Esophagus (tissue), 2 donors: ENCODE results near the gene ZNF366. TPM values are rescaled to one million over a fixed set of nuclear protein-coding genes. Genes with fewer than 3 reads are reported as not detected.
A peak's percentile ranks its signal among the peaks of the same experiment; 100 is the strongest.

Experiments used
- H3K27ac ChIP-seq, 2 donors: one replicate each; pipeline ENCODE4 v1.5.1; 2013; ENCODE audit warnings: low read depth in 2 of 2, mild to moderate bottlenecking in 2 of 2, inconsistent platforms in 1 of 2, low read length in 1 of 2, moderate library complexity in 1 of 2
- H3K27me3 ChIP-seq, 2 donors: one replicate each; pipeline ENCODE4 v1.6.1; 2013; ENCODE audit warnings: low read length in 2 of 2, control low read depth in 1 of 2, mild to moderate bottlenecking in 1 of 2; ENCODE audit not compliant: insufficient read depth in 2 of 2, control insufficient read depth in 1 of 2
- H3K36me3 ChIP-seq, 2 donors: one replicate each; pipeline ENCODE4 v1.6.1; 2013; ENCODE audit warnings: low read length in 1 of 2; ENCODE audit not compliant: control insufficient read depth in 2 of 2, insufficient read depth in 2 of 2
- H3K4me1 ChIP-seq, 2 donors: one replicate each; pipeline ENCODE4 v1.6.1; 2013; ENCODE audit warnings: low read length in 1 of 2; ENCODE audit not compliant: control insufficient read depth in 2 of 2, insufficient read depth in 2 of 2
- H3K4me3 ChIP-seq, 2 donors: one replicate each; pipeline ENCODE4 v1.5.1; 2013; ENCODE audit warnings: low read length in 2 of 2, mild to moderate bottlenecking in 2 of 2, low read depth in 1 of 2, moderate library complexity in 1 of 2
- H3K9me3 ChIP-seq, 2 donors: one replicate each; pipeline ENCODE4 v1.6.1; 2013; ENCODE audit warnings: mild to moderate bottlenecking in 2 of 2, low read depth in 1 of 2, low read length in 1 of 2, moderate library complexity in 1 of 2; ENCODE audit not compliant: control insufficient read depth in 2 of 2, insufficient read depth in 1 of 2
- WGBS, 2 donors: extraction: QIAGEN DNeasy Blood & Tissue Kit; methylation state at CpG; one replicate each; pipeline ENCODE4 v1.1.7; 2013; 5-methylcytosine and 5-hydroxymethylcytosine counted together
- polyA plus RNA-seq, 2 donors: library from polyadenylated mRNA; stranded (reverse); fragments of 200-250 nt; gene quantifications; one replicate each; pipeline ENCODE4 v1.2.3, GENCODE V29; 2013
- donor health status: healthy with polysubstance abuse.
- donor health status: Bipolar disorder and iron deficiency.

The ZNF366 gene
- polyA plus RNA-seq, 2 donors: 0.21 to 0.26 TPM

DNA sequence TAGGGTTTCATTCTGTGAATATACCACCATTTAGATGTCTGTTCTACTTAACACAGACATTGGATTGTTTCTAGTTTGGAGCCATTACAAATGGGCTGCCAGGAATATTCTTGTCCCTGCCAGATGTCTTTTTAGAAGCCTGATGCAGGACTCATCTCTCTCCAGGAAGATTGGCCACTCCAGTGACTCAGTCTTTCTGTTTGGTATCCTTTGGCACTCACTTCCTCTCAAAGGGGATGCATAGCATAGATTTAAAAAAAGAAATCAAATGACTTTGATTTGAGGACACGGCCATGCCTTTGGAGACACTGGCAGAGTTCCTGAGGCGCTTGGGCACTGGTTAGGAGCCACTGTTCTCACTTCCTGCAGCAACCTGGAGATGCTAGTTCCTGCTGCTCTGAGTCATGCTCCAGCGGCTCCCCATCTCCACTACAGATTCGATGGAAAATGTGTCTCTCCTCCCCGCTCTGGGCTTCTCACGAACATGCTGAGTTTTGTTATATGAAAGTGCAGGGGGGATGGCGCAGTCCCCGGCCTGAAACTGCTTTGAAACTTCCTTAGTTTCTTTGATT, 3.5 kb upstream of the ZNF366 start:
- WGBS, 2 donors: 42 to 51% methylated on average over 8 of the region's 8 CpGs
- peak overlapping the region in 1 of 2 donors; percentile 42 for H3K27ac ChIP-seq
- H3K9me3 ChIP-seq: no peaks in the 10 kb centered on the region
- H3K27me3 ChIP-seq: no peaks in the 10 kb centered on the region
- H3K4me3 ChIP-seq: no peak overlapping the region
- no peaks in the 10 kb centered on the region for H3K36me3 ChIP-seq
- H3K4me1 ChIP-seq: no peaks in the 10 kb centered on the region

DNA sequence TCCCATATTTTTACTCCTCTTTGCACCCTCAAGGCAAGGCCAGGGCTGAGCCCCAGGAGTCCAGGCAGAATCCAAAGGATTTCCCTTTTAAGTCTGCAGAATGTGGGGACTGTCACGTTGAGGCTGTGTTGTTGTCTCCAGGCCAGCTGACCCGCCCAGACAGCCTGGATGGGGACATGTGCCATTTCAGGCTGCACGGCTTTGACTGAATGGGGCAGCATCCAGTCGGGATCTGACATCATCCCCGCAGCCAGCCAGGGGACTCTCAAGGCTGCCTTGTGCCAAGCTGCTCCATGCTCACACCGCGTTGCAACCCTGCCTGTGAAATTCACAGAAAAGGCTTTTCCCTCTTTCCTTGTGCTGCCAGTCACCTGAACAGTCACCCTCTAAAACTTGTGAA, 2.2 kb upstream of the ZNF366 start:
- Histone ChIP-seq H3K4me1 (no peaks in the 10 kb centered on the region), H3K9me3 (no peaks in the 10 kb centered on the region), H3K27ac (no peak overlapping the region), H3K4me3 (no peak overlapping the region), H3K27me3 (no peaks in the 10 kb centered on the region), H3K36me3 (no peaks in the 10 kb centered on the region)
- 59 to 70% methylated on average over 7 of the region's 7 CpGs for WGBS, 2 donors

GRCh38 chr5:72508241-72509170, 1.3 kb upstream of the ZNF366 start:
- no peaks in the 10 kb centered on the region for H3K4me1 ChIP-seq
- H3K4me3 ChIP-seq: no peak overlapping the region
- no peaks in the 10 kb centered on the region for H3K9me3 ChIP-seq
- WGBS, 2 donors: 85 to 89% methylated on average over 8 of the region's 8 CpGs
- no peaks in the 10 kb centered on the region for H3K36me3 ChIP-seq
- H3K27me3 ChIP-seq: no peaks in the 10 kb centered on the region
- H3K27ac ChIP-seq: no peak overlapping the region

DNA sequence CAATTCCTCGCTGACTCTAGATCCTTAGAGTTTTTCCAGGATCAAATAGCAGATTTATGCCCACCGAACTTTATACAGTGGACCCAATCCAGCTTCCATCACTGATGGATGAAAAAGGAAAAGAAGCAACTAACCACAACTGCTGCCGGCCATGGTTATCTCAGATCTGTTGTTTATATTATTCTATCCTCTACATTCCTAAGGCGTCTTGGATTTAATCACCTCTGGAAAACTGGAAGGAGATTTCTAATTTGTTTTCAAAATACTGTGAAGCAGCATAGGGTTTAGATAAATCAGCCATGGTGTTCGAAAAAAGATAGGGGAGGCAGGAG, 663 bp upstream of the ZNF366 start:
- peak overlapping the region in 1 of 2 donors; percentile 29 for H3K27ac ChIP-seq
- H3K9me3 ChIP-seq: no peaks in the 10 kb centered on the region
- H3K4me3 ChIP-seq: no peak overlapping the region
- H3K4me1 ChIP-seq: no peaks in the 10 kb centered on the region
- H3K36me3 ChIP-seq: no peaks in the 10 kb centered on the region
- H3K27me3 ChIP-seq: no peaks in the 10 kb centered on the region
- WGBS, 2 donors: 73 to 75% methylated on average over 5 of the region's 5 CpGs

- 80 to 88% methylated on average over 7 of the region's 7 CpGs for WGBS, 2 donors
Measured at GRCh38 chr5:72506158-72506549, 1.1 kb downstream of the ZNF366 start.

GRCh38 chr5:72505539-72506157, 1.6 kb downstream of the ZNF366 start:
- Histone ChIP-seq H3K27ac (no peak overlapping the region), H3K27me3 (no peaks in the 10 kb centered on the region), H3K36me3 (no peaks in the 10 kb centered on the region), H3K4me1 (no peaks in the 10 kb centered on the region), H3K4me3 (no peak overlapping the region), H3K9me3 (no peaks in the 10 kb centered on the region)
- 70 to 76% methylated on average over 7 of the region's 7 CpGs for WGBS, 2 donors

More at GRCh38 chr5:72506158-72506549, 1.1 kb downstream of the ZNF366 start:
- Histone ChIP-seq H3K36me3 (no peaks in the 10 kb centered on the region), H3K27me3 (no peaks in the 10 kb centered on the region), H3K27ac (no peak overlapping the region), H3K4me1 (no peaks in the 10 kb centered on the region), H3K9me3 (no peaks in the 10 kb centered on the region), H3K4me3 (no peak overlapping the region)

DNA sequence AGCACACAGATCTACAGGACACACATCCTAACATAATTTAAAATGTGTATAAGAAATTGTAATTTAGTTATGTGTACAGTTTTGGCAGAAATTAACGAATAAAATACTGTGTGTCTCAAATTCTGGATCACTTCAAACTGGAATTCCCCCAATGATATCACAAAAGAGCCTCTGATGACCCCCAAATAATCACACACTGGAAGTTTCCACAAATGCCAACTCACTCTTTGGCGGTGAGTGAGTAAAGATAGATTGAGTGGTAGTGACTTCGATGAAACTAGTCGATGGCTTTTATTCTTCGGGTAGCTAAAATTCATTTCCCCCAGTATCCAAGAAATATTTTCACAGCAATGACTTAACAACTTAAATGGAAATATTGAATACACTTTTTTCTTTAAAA, 2.2 kb downstream of the ZNF366 start:
- 70 to 77% methylated on average over 5 of the region's 5 CpGs for WGBS, 2 donors
- H3K36me3 ChIP-seq: no peaks in the 10 kb centered on the region
- no peaks in the 10 kb centered on the region for H3K27me3 ChIP-seq
- H3K4me3 ChIP-seq: no peak overlapping the region
- no peaks in the 10 kb centered on the region for H3K4me1 ChIP-seq
- H3K9me3 ChIP-seq: no peaks in the 10 kb centered on the region
- no peak overlapping the region for H3K27ac ChIP-seq

DNA sequence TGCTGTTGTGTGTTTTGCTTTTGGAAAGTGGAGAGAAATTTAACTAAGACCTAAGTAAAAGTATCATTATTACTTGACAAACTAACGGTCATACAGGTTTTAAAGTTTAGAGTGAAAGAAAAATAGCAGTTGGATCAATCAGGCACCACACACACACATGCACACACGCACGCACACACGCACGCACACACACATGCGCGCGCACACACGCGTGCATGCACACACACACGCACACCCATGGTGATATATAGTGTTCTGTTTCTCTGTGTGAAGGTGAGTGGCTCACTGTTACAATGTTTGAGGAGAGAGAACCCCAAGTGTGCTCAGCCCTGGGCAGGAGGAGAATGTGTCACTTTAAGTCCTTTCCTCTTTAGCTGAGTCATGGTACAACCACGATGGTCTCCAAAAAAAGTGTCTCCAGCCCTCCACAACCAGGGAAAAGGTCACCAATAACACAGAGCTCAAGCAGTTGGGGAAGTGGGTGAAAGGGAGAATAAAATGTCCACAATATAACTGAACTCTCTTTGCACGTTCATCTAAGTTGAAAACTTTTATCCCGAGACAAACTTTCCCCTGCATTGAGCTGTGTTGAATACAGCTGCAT, 3.2 kb downstream of the ZNF366 start:
- Histone ChIP-seq H3K27ac (no peak overlapping the region), H3K27me3 (no peaks in the 10 kb centered on the region), H3K36me3 (no peaks in the 10 kb centered on the region), H3K9me3 (no peaks in the 10 kb centered on the region), H3K4me1 (no peaks in the 10 kb centered on the region), H3K4me3 (no peak overlapping the region)
- 75 to 78% methylated on average over 14 of the region's 14 CpGs for WGBS, 2 donors

- 74 to 80% methylated on average over 3 of the region's 3 CpGs for WGBS, 2 donors
Measured at GRCh38 chr5:72501488-72501887, 5.7 kb downstream of the ZNF366 start.

More at GRCh38 chr5:72501488-72501887, 5.7 kb downstream of the ZNF366 start:
- H3K4me1 ChIP-seq: no peaks in the 10 kb centered on the region
- H3K27ac ChIP-seq: no peak overlapping the region
- H3K9me3 ChIP-seq: no peaks in the 10 kb centered on the region
- H3K4me3 ChIP-seq: no peak overlapping the region
- no peaks in the 10 kb centered on the region for H3K27me3 ChIP-seq
- no peaks in the 10 kb centered on the region for H3K36me3 ChIP-seq
